Measurements from ENCODE around the gene NDUFS8. TPM values are rescaled to one million over a fixed set of nuclear protein-coding genes. Genes with fewer than 3 reads are reported as not detected.
A peak's percentile ranks its signal among the peaks of the same experiment; 100 is the strongest.

The NDUFS8 gene
- total and polyA plus RNA-seq, 2 donors (not counting 1 experiment from before 2014, with no cell fraction given) = 73.9 to 84.6 TPM

DNA sequence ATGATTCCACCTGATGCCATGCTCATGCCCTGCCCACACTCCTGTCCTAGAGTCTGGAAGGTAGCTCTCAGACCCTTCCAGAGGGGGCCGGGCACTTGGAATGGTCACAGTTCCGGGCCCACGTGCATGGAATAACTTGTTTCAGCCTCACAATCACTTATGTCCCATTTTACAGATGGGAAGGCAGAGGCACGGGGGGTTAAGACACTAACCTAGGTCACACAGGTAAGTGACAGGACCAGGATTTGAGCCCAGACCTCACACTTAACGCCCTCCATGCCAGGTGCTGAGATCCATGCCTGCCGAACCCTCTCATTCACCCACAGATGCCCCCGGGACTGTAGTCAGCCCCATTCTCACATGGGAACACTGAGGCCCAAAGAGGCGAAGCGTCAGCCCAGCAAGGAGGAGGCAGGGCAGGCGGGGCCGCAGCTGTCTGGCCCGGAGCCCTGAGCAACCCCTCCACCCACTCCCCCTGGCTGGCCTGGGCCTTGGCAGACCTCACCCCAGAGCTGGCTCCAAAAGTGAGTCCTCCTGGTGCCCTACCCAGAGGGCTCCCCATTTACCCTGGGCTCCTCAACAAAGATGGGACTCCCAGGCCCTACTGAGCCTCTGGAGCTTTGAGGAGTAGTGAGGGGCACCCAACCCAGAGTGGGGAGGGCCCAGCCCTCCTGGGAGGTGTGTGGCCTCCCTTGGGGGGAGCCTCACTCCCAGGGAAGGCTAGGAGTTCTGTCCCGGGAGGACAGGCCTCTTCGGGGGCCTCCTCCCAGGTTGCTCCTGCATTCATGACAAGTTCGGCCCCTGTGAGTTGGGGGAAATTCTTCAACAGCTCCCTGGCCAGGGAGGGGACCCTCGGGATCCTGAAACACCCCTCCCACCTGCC lies 22.7 kb upstream of the NDUFS8 start:
- ChIA-PET POLR2A (interaction anchor here (0.7 to 0.9 kb wide), 2 partner anchors 31 to 208 kb away, joined by 3 read pairs; partner anchors contain the start of gene TCIRG1), CTCF (interaction anchor here (0.9 to 4.9 kb wide), 8 partner anchors 13 to 364 kb away, joined by 3 to 72 read pairs (median 6); no protein-coding TSS in a partner anchor)
- Histone ChIP-seq H3K9ac (ENCODE audit: low read length) (no peak overlapping the region), H2AFZ (ENCODE audit: insufficient read depth, low read depth, low read length, poor library complexity, severe bottlenecking) (no peak overlapping the region), H3K4me2 (replicated peaks; ENCODE audit: low read depth, low read length, poor library complexity, severe bottlenecking) (peak overlapping the region; percentile 74), H3K9me3 (ENCODE audit: control extremely low read depth in 1 of 3, control insufficient read depth in 2 of 3, insufficient read depth in 1 of 3, low read length in 2 of 3) (no peaks in the 10 kb centered on the region), H3K4me3 (ENCODE audit: control extremely low read depth in 1 of 5, extremely low read depth in 1 of 5, insufficient read depth in 1 of 5, low read depth in 2 of 5, low read length in 4 of 5) (no peak overlapping the region), H3K27ac (ENCODE audit: low read length in 2 of 2) (peak overlapping the region; percentile 46 to 51), H3K36me3 (replicated peaks in 1 of 2; ENCODE audit: control extremely low read depth in 1 of 2, control insufficient read depth in 1 of 2, extremely low read depth in 1 of 2, insufficient read depth in 2 of 2, low read length in 1 of 2) (no peaks in the 10 kb centered on the region), H3K27me3 (replicated peaks in 1 of 4; ENCODE audit: control extremely low read depth in 1 of 4, control insufficient read depth in 3 of 4, insufficient read depth in 4 of 4, low read length in 3 of 4) (no peaks in the 10 kb centered on the region), H3K79me2 (ENCODE audit: control insufficient read depth, insufficient read depth, low read length) (peaks cover 39% of the 10 kb centered on the region), H3K4me1 (ENCODE audit: control insufficient read depth in 2 of 2, insufficient read depth in 2 of 2, low read length in 2 of 2) (peaks cover 56 to 71% of the 10 kb centered on the region in 2 donors), H4K20me1 (ENCODE audit: control insufficient read depth, insufficient read depth, low read length, poor library complexity, severe bottlenecking) (peaks cover 47% of the 10 kb centered on the region)
- WGBS (ENCODE audit: insufficient coverage) = 90% methylated on average over 15 of the region's 16 CpGs
- TF ChIP-seq EZH2 (IDR thresholded peaks at IDR 0.05; ENCODE audit: borderline replicate concordance, insufficient read depth, low read depth, low read length, poor library complexity, severe bottlenecking) (no peak), CTCF (IDR thresholded peaks at IDR 0.05) (no peak)
- ATAC-seq (ENCODE audit: low read depth) = no peak
- Mint-ChIP-seq H3K27ac (peak overlapping the region; percentile 15), H3K9me3 (ENCODE audit: insufficient read depth) (no peaks in the 10 kb centered on the region), H3K4me1 (peaks cover 57% of the 10 kb centered on the region), H3K4me3 (peak overlapping the region; percentile 29), H3K27me3 (no peaks in the 10 kb centered on the region)
- no peak for DNase-seq
- intact Hi-C loops (cut with micrococcal nuclease) = loop anchor here (5.0 to 10.0 kb wide), 2 partner anchors 265 to 437 kb away; partner anchors contain the start of gene C11orf24

Measured in B cell (primary cell).